K562 (cell line): ENCODE data around the gene ANO2. TPM values are rescaled to one million over a fixed set of nuclear protein-coding genes. Genes with fewer than 3 reads are reported as not detected.

ENCODE experiments used
- ATF7 ChIP-seq: fragments of 450-650 bp; IDR thresholded peaks from 2 replicates; pipeline ENCODE4 v1.7.1; 2014; ENCODE audit warnings: mild to moderate bottlenecking, moderate library complexity
- EWSR1 ChIP-seq: fragments of 450-650 bp; IDR thresholded peaks from 2 replicates; pipeline ENCODE4 v1.6.1; 2018; ENCODE audit warnings: borderline replicate concordance, mild to moderate bottlenecking, low read depth, moderate library complexity; ENCODE audit not compliant: partially characterized antibody
- HDAC3 ChIP-seq: fragments of 450-650 bp; IDR thresholded peaks from 2 replicates; pipeline ENCODE4 v1.6.1; 2018; ENCODE audit warnings: borderline replicate concordance, mild to moderate bottlenecking, moderate library complexity; ENCODE audit not compliant: partially characterized antibody
- ZBTB40 ChIP-seq, 2 experiments: fragments of 450-650 bp in 1 of 2; sonication (generic) in 1 of 2; formaldehyde crosslinking in 1 of 2; IDR thresholded peaks; 2 replicates each; pipeline versions ENCODE4 v1.7.1 to v1.9.0; 2016 to 2022; ENCODE audit warnings: inconsistent platforms in 1 of 2, mild to moderate bottlenecking in 1 of 2, missing genetic modification reagents in 1 of 2
- ZNF224 ChIP-seq: sonication (generic); formaldehyde crosslinking; IDR thresholded peaks from 2 replicates; pipeline ENCODE4 v1.8.0; 2022; ENCODE audit warnings: mild to moderate bottlenecking, missing genetic modification reagents
- polyA plus RNA-seq, 8 experiments: library from polyadenylated mRNA; depleted of rRNA in 4 of 8; stranded (reverse) in 5 of 8; unstranded in 3 of 8; fragments of >200 nt; fragmentation: Nextera tagmentation in 2 of 8; fragmentation: Illumina TruSeq in 1 of 8; extraction: Ambion mirVana in 2 of 8; extraction: Trizol in 1 of 8; gene quantifications; 2 replicates each; pipeline versions ENCODE4 v1.2.1 to v1.2.3, GENCODE V29; 2011 to 2014; ENCODE audit warnings: inconsistent platforms in 1 of 8, missing spikeins in 1 of 8
- total RNA-seq, 7 experiments: library from RNA; depleted of rRNA in 6 of 7; stranded (reverse); fragments of >200 nt in 6 of 7; fragmentation: Illumina TruSeq in 2 of 7; extraction: Trizol in 2 of 7; gene quantifications; 2 replicates each; pipeline versions ENCODE4 v1.2.1 to v1.2.3, GENCODE V29; 2011 to 2021; ENCODE audit warnings: low replicate concordance in 1 of 7

ANO2 gene
- total and polyA plus RNA-seq, 9 of the 15 experiments (the other 6 are each of a cell fraction or from before 2014, with no cell fraction given), result 0.64 TPM; not detected in 8

GRCh38 chr12:5654019-5654418 is 291.0 kb downstream of the ANO2 start (continued):
- TF ChIP-seq ZBTB40 (IDR thresholded peaks at IDR 0.05), result no peak
- no peak for TF ChIP-seq ZBTB40 (CRISPR knock-in tag; IDR thresholded peaks at IDR 0.05)
- TF ChIP-seq ATF7, result no peak
- TF ChIP-seq ZNF224 (CRISPR knock-in tag), result no peak
- TF ChIP-seq HDAC3, result no peak
- TF ChIP-seq EWSR1, result no peak
